IMR-90 (cell line): ENCODE measurements around the gene LSM14A.

ENCODE experiments used
- CEBPB ChIP-seq: IDR thresholded peaks from 2 replicates; pipeline ENCODE4 v1.6.1; 2012; ENCODE audit warnings: low read depth, low read length, improper control_type of control experiment
- CHD1 ChIP-seq: IDR thresholded peaks from 2 replicates; pipeline ENCODE4 v1.6.1; 2012; ENCODE audit warnings: low read depth, low read length, improper control_type of control experiment
- MAZ ChIP-seq: IDR thresholded peaks from 2 replicates; pipeline ENCODE4 v1.6.1; 2012; ENCODE audit warnings: low read depth, mild to moderate bottlenecking, low read length, improper control_type of control experiment, moderate library complexity, borderline replicate concordance
- MXI1 ChIP-seq: IDR thresholded peaks from 2 replicates; pipeline ENCODE4 v1.6.1; 2012; ENCODE audit warnings: low read depth, mild to moderate bottlenecking, low read length, moderate library complexity, borderline replicate concordance
- RCOR1 ChIP-seq: IDR thresholded peaks from 2 replicates; pipeline ENCODE4 v1.6.1; 2012; ENCODE audit warnings: mild to moderate bottlenecking, low read length, improper control_type of control experiment; ENCODE audit not compliant: insufficient replicate concordance
- RFX5 ChIP-seq: IDR thresholded peaks from 2 replicates; pipeline ENCODE4 v1.8.0; 2012; ENCODE audit warnings: low read depth, mild to moderate bottlenecking, low read length, moderate library complexity
- TF ChIP-seq, protein P1 (sequence below): conservative IDR thresholded peaks from 2 replicates; pipeline ENCODE4 v1.5.1; 2012; ENCODE audit warnings: mild to moderate bottlenecking, low read depth, low read length, improper control_type of control experiment

DNA sequence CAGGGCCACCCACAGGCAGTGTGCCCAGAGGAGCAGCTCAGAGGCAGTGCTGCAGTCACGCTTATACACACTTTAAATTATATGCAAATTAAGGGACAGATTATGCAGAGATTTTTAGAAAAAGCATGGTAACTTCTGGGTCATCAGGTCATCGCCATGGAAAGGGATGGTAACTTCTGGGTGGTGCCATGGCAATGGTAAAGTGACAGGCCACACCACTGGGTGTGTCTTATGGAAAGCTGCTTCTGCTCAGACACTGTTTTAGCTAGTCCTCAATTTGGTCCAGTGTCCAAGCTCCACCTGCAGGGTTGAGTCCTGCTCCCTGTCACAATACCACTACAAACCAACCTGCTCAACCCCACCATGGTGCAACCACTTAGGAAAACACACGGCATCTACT, 29.9 kb upstream of the LSM14A start:
- TF ChIP-seq, protein P1, sequence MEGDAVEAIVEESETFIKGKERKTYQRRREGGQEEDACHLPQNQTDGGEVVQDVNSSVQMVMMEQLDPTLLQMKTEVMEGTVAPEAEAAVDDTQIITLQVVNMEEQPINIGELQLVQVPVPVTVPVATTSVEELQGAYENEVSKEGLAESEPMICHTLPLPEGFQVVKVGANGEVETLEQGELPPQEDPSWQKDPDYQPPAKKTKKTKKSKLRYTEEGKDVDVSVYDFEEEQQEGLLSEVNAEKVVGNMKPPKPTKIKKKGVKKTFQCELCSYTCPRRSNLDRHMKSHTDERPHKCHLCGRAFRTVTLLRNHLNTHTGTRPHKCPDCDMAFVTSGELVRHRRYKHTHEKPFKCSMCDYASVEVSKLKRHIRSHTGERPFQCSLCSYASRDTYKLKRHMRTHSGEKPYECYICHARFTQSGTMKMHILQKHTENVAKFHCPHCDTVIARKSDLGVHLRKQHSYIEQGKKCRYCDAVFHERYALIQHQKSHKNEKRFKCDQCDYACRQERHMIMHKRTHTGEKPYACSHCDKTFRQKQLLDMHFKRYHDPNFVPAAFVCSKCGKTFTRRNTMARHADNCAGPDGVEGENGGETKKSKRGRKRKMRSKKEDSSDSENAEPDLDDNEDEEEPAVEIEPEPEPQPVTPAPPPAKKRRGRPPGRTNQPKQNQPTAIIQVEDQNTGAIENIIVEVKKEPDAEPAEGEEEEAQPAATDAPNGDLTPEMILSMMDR, result no peak
- TF ChIP-seq RFX5, result no peak
- no peak for TF ChIP-seq MAZ
- no peak for TF ChIP-seq CHD1
- TF ChIP-seq RCOR1, result no peak
- TF ChIP-seq MXI1, result no peak
- TF ChIP-seq CEBPB, result no peak
